HG03442 (cell line): ENCODE data around the gene MCM9.

ENCODE experiments used
- ATAC-seq: cut with Tn5 transposase; IDR thresholded peaks from one replicate; pipeline ENCODE4 v1.9.1; 2021; ENCODE audit warnings: mild to moderate bottlenecking, moderate library complexity; ENCODE audit not compliant: unreplicated experiment

MCM9 gene

GRCh38 chr6:118894425-118895260 is 40.3 kb downstream of the MCM9 start:
- peak; percentile 33 for ATAC-seq

GRCh38 chr6:118893807-118894424 is 41.0 kb downstream of the MCM9 start, which contains the start of gene ASF1A:
ASF1A (plus strand) TSS chr6:118894152; CDS start chr6:118894414, 262 bp downstream.
- ATAC-seq: peak; percentile 68

GRCh38 chr6:118893064-118893806 is 41.7 kb downstream of the MCM9 start:
- peak; percentile 6 for ATAC-seq

GRCh38 chr6:118892355-118892991 is 42.5 kb downstream of the MCM9 start:
- no peak for ATAC-seq

- ATAC-seq: peak; percentile 23
Measured at GRCh38 chr6:118890997-118891790, 43.8 kb downstream of the MCM9 start.

- no peak for ATAC-seq
Measured at GRCh38 chr6:118889163-118889562, 45.8 kb downstream of the MCM9 start.

- no peak for ATAC-seq
Measured at GRCh38 chr6:118886641-118887040, 48.3 kb downstream of the MCM9 start.

GRCh38 chr6:118882314-118882905 is 52.5 kb downstream of the MCM9 start:
- no peak for ATAC-seq

GRCh38 chr6:118881440-118882313 is 53.3 kb downstream of the MCM9 start:
- ATAC-seq: peak; percentile 89

GRCh38 chr6:118877806-118878205 is 57.2 kb downstream of the MCM9 start:
- ATAC-seq: no peak

- ATAC-seq: no peak
Measured at GRCh38 chr6:118876814-118877213, 58.1 kb downstream of the MCM9 start.

- ATAC-seq: no peak
Measured at GRCh38 chr6:118876198-118876597, 58.8 kb downstream of the MCM9 start.

- no peak for ATAC-seq
Measured at GRCh38 chr6:118875672-118876071, 59.3 kb downstream of the MCM9 start.

GRCh38 chr6:118873239-118873638 is 61.7 kb downstream of the MCM9 start:
- ATAC-seq: no peak

- ATAC-seq: no peak
Measured at GRCh38 chr6:118872726-118873125, 62.2 kb downstream of the MCM9 start.

GRCh38 chr6:118872318-118872717 is 62.6 kb downstream of the MCM9 start:
- ATAC-seq: no peak

GRCh38 chr6:118871331-118871730 is 63.6 kb downstream of the MCM9 start:
- no peak for ATAC-seq

- no peak for ATAC-seq
Measured at GRCh38 chr6:118869894-118870589, 64.9 kb downstream of the MCM9 start.
